TTC549 (cell line): Measurements from ENCODE around the gene EXOC7.
"Not testable (repeated sequence)": the region's sequence is repeated elsewhere in the genome, so short reads cannot be mapped to it uniquely, and the experiment has no call there.

Experiments used
- FAIRE-seq: peaks from 2 replicates; lab custom pipeline; 2012; peaks lifted over from hg19 to GRCh38; lab: Jason Lieb, UNC

EXOC7 gene

DNA sequence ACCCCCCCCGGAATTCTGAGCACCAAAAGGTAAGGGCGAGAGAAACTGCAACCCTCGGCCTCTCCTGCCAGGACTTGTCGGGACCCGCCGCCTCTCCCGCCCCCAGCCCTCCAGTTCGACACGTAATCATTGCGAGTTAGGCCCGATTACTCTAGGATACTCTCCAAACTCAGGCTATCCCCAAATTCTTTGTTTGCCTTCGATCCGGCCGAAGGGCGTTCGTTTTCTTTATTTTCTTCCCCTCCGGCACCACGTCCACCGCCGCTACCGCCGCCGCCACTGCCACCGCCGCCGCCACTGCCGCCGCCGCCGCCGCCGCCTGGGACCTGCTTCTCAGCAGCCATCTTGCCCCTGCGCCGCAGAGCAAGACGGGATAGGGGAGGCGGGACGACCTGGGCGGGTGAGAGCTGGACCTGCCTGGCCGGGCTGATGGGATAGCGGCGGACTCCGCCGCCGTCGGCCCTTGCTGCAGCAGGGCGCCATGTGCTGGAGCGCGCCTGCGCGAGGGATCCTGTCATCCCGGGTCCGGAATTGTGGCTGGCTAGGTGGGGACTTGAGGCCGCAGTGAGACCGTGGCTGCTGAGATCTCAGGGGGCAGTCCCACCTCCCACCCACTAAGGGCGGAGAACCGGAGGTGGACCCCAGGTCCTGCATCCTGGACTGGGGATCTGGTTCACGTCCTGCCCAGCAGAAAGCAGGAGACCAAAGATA is 31.3 kb downstream of the EXOC7 start, which contains the start of gene SRP68:
Gene SRP68 (minus strand): TSS at position 370 of the 711 bp plus-strand sequence. CDS start 26 bp downstream, at position 344.
- FAIRE-seq: no peak

DNA sequence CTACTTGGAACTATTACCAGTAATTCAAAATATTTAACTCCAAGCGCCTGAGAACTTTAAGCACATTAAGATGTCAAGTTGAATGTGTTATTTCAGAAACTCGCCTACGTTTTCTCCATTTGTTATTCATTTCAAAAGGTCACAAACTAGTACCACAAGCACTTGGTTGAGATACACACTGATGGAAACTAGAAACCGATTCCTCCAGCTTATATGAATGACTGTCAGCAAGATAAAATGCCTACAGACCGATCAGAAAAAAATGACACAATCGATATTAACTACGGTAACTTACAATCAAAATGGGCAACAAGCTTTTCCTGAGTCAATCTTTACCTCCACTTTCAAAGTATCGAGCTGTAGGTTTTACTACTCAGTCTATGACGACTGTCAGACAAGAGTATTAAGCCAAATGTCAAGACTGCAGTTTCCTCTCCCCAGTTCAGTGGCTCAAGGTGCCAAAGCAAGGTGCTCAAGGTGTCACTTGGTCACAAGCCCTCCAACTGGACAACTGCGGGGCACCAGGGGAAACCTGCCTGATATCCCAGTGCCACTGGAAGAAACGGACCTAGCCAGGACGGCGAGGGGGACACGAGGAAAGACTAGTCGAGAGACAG is 31.9 kb downstream of the EXOC7 start:
- FAIRE-seq: no peak

DNA sequence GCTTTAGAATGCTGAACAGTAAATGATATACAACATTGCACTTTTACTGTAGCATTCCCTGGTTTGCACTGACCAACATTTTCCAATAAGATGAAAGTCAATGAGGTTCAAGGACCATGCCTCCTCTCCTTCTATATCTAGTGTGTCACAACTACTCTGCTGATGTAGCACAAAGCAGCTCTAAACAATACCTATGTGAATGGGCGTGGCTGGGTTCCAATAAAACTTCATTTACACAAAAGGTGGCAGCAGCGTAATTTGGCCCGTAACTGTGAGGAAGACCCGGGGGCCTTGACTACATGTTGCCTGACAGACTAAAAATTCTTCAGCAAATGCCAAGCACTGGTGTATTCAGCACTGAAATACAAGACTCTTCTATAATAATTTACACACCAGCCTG is 37.8 kb downstream of the EXOC7 start:
- FAIRE-seq: no peak

DNA sequence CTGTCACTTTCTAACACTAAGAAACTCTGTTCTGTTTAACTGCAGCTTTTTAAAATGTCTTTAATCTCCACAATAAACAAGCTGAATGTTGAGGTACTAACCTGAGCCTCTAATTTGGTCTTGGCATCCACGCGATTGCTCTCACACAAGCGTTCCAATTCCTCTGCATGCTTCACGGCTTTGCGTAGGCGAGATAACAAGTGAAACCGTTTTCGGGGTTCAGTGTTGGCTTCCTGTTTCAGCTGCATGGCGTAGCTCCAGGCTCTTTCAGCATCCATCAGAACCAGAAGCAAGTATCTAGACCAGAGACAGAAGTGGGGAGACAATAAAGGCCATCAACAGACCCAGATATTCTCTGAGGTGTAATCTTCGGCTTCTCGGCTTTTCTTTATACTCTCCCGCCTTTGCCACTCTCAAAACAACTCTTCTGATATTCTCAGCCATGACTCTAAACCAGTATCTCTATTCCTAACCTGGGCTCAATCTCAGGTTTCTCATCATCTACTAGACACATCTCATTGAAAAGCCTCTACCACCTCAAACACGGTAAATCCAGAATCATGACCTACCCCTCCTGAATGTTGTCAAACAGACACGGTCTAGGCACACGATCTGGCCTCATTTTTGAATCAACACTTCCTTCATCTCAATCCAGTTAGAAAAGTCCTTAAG is 39.6 kb downstream of the EXOC7 start:
- no peak for FAIRE-seq

DNA sequence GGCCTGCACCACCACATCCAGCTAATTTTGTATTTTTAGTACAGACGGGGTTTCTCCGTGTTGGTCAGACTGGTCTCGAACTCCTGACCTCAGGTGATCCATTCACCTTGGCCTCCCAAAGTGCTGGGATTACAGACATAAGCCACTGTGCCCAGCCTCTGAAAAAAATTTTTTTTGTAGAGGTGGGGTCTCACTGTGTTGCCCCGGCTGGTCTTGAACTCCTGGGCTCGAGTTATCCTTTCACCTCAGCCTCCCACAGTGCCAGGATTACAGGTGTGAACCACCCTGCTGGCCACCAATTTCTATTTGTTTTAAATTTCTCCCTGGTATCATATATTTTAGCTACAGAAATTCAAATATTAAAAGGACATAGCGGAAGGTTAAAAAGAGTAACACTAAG is 45.3 kb downstream of the EXOC7 start:
- FAIRE-seq: not testable (repeated sequence)

DNA sequence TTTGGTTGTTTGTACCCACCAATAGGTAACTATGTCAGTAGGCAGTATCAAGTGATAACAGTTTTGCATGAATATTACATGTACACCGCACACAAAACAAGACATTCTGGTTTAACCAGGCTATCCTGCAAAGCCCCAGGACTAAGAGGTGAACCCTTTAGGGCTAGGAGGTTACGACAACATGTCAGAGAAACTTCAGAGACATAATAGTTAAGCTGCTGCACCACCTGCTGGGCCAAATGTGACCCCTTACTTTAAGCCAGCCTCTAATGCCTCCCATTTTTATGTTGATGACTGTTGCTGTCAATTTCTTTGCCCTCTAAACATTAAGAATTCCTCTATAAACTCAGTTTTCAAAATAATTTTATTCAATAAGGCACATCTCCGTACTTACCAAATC is 46.7 kb downstream of the EXOC7 start:
- FAIRE-seq: no peak

DNA sequence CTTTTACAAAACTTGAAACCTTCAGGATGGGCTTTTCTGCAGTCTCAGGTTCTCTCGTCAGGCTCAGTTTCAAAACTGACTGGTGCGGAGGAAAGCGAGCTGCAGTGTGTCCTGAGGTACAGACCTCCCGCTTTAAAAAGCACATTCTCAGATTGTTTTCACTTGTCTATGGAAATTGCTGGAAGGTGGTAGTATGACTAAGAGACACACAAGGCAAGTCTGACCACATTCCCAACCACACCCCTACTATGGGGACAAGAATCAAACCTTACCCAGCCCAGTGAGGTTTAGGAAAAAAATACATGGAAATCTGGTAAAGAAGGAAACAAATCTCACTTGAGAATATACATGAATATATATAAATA is 49.5 kb downstream of the EXOC7 start:
- no peak for FAIRE-seq

DNA sequence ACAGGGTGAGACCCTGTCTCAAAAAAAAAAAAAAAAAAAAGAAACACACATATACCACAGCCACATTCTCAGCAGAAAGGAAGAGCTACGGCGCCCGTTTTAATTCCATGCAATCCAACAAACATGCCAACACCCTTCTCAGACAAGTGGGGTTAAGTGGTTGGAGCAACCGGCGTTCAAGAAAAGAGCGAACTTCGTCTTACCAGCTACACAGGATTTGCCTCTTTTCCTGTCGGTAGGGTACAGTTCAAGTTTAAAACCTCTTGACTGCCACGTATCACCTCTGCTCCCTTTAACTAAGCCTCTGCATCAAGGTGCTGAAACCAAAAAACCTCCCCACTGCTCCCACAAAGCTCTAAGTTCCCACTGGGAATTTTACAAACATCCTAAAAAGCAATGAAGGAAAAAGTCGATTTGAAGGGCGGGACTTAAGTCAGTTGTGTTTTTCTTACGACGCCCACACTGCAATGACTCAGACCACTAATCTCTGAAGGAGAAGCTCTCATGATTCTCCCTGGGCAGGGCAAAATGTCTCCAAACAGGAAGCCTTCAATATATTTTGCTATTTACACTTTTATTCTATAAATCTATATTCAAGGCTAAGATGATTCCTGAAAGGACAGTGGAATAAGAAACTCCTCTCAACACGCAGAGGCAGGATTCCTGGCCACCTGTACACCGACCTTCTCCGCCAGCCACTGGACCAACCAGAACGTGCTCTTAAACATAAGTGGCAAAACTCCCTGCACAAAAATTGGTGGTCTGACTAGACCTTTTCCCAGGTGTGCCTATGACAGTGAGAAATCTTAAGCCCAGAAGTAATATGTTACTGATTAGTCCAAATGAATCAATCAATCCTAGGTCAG is 50.1 kb downstream of the EXOC7 start:
- FAIRE-seq: no peak

DNA sequence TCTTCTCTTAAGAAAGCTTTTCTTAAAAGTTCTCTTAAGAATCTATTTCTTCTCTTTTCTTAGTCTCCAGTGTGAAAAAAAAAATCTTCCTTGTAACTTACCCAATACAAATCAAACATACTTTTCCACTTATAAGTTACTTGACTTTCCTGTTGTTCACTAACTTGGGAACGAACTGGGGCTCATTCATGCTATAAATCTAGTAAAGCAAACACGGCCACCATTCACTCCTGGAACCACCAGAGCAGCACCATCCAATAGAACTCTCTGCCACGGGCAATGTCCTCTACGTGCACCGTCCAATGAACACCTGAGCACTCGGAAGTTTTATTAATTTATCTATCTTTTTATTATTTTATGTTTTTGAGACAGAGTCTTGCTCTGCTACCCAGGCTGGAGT is 52.0 kb downstream of the EXOC7 start:
- no peak for FAIRE-seq

DNA sequence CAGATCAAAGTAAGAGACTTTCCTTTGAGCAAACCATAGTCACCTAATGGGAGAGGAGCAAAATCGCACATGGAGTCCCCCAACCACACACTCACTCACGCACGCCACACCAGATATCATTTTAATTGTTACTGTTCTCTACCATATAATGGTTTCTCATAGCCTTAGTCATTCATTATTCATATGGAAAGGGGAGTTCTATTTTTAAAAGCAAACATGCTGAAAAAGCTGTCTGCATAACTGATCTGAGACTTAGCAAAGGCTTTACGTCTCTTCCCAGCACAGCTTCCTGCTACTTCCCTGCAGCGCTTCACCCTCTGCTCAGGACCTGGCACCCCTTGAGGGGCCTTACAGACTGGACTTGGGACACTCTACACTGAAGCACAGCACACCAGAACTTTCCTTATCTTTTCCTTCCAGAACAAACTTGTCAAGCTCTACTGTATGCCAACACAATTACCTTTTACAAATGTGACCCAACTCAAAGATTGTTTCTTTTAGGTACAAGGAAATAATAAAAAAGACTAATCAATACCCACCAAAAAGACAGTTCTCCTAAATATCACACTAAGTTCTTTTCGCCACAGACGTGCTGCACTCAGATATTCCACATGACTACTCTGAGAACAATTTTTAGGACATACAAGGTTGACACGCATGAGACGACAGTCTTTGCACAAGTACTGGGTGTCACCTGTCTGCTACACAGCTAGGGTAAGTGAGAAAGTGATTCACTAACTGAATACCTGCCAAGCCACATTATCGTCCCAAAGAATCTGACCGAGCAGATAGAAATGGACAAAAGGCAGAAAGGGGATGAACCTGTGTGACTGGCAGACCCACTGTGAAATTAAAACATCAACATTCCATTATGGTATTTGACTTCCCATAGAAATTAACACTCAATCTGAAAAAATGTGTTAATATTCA is 52.8 kb downstream of the EXOC7 start:
- FAIRE-seq: no peak

DNA sequence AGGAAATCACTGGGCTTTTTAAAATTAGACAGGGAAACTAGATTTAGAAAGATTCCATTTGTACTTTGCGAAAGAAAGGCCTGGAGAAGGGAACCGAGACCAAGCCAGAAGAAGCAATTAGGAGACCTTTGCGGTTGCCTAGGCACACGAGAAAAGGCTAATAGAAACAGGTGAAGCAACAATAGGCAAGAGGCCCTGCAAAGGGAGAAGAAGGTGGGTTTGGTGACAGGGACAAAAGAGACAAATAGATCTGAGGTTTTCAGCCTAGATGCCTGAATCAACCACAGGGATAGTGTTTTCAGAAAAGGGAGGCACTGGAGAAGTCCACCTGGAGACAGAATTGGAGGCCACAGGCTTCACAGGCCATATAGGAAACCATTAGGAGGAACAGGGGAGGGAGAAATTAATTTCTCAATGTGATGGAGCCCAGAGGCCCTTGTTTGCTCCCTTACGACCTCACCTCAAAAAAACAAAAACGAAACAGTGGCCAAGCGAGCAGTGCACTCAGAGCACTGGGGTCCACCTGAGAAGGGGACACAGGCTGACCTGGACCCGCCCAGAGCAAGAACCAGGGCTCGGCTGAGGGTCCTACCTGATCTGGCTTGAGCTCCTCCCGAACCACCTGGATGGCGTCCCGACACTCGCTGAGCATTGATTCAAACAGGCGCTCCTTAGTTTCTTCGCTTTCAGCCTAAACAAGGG is 53.6 kb downstream of the EXOC7 start:
- no peak for FAIRE-seq

DNA sequence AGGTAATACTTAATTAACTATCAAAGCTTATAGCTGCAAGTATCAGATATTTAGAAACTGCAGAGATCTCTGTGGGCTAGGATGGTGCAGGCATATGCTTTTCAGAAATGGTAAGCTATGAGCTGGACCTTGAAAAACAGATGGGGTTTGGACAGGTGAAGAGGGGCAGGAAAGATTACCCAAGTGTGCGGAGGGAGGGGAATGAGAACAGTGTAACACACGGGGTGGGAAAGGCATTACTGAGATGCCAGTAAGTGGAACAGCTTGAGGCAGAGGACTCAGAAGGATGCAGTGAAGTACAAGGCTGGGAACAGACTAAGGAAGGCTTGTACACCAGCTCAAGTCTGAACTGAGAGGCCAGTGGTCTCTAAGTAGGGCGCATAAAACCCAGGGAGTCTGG is 54.3 kb downstream of the EXOC7 start:
- FAIRE-seq: no peak

DNA sequence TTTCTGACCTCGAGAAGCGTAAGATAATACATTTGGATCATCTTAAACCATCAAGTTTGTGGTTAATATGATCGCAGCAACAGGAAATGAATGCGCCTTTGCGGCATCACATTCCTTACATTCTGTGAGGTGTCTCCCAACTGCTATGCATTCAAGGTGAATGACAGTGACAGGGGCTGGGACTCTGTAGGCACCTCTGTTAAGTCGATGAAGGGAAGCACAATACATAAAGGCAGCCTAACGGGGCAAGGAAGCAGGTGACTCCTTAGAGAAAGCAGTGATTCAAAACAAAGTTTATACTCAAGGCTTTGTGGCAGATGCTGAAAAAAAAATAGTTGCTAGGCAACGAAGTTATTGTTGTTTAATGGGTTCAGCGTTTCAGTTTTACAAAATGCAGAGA is 54.9 kb downstream of the EXOC7 start:
- FAIRE-seq: no peak

DNA sequence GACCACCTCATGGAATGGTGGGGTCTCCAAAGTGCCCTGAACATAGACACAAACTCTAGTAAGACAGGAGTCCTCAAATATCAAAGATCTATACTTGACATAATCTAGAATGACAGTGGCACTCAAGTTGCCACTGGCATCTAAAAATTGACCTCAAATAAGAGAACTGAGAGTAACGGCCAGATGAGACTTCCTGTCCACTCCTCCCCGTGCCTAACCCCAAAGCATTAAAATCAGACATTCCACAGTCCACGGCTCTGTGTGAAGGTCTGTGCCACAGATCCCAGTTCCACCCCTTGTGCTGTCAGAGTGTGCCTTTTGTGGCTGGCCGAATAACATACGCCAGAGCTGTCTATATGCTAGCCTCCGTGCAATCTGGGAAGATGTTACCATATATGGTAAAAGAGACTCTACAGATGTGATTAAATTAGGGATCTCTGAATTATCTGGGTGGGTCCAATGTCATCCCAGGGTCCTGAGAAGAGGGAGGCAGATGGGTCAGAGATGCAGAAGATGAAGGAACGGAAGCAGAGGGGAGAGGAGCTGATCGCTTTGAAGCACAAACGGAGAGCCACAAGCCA is 55.5 kb downstream of the EXOC7 start:
- FAIRE-seq: no peak

DNA sequence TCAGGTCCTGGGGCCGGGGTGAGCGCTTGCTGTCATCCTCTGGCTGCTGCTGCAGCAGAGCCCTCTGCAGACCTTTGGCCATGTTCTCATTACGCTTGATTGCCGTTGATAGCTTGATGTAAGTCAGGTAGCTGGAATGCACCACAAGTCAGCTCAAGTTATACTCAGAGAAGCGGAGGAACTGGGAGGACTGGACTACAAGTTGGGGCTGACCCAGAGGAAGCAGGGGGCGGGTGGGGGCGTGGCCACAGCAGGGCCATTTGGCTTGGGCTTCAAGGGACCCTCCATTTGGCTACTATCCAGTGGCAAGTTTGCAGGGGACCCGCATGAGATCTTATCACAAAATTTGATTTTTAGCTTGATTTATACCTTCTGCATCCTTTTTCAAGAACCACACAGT is 57.5 kb downstream of the EXOC7 start:
- FAIRE-seq: no peak

DNA sequence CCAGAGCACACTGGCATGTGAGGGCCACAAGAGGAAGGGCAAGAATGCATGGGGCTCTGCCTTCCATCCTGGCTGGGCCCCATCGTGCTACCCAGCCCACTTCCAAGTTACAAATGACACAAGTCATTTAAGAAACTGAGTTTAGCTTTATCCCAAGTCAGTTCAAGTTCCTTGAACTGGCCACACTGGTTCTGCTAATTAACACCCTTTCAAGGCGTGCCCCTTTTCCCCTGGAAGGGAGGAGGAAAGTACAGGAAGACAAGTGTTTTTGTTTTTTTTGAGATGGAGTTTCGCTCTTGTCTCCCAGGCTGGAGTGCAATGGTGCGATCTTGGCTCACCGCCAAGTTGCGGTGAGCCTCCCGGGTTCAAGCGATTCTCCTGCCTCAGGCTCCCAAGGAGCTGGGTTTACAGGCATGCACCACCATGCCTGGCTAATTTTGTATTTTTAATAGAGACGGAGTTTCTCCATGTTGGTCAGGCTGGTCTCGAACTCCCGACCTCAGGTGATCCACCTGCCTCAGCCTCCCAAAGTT is 59.0 kb downstream of the EXOC7 start:
- FAIRE-seq: not testable (repeated sequence)

DNA sequence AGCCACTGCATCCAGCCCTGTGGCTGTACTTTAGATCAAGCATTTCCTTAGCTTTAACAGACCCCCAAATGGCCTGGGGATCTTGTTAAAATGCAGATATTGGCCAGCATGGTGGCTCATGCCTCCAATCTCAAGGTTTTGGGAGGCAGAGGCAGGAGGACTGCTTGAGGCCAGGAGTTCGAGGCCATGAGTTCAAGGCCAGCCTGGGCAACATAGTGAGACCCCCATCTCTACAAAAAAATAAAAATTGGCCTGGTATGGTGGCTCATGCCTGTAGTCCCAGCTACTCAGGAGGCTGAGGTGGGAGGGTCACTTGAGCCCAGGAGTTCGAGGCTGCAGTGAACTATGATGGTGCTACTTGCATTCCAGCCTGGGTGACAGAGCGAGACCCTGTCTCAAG is 60.7 kb downstream of the EXOC7 start:
- not testable (repeated sequence) for FAIRE-seq

DNA sequence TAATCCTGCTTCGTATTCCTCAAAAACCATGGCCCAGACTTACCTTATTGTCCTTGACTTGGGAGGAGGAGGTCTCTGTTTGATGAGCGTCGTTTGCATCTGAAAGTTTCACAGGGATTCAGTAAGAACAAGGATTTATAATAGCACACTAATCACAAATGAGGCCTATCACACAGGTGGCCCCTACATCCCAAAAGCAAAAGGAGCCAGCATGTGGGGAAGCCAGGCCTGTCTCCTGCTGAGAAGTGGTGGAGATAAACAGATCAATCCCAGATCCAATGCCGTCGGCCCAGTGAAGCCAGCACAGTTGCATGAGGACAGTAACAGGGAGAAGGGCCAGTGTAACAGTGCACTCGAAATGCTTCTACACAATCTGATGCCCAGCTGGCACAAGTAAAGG is 63.2 kb downstream of the EXOC7 start:
- no peak for FAIRE-seq

DNA sequence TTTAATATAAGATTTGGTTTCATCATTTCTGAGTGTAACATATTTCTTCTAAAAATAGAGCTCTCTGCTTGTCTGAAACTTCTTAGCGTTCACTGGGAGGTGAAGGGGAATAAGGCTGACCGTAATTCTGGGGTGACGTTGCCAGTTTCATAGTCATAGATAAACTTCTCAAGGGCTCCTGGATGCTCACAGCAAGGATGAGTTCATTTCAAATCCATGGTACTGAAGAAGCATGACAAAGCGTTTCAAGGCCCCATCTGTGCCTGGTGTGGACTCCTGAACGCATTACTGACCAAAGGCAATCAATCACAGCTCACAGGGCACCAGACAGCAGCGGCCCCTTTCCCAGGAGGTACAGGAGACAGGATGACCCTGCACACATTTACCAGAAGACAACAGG is 64.5 kb downstream of the EXOC7 start:
- no peak for FAIRE-seq

DNA sequence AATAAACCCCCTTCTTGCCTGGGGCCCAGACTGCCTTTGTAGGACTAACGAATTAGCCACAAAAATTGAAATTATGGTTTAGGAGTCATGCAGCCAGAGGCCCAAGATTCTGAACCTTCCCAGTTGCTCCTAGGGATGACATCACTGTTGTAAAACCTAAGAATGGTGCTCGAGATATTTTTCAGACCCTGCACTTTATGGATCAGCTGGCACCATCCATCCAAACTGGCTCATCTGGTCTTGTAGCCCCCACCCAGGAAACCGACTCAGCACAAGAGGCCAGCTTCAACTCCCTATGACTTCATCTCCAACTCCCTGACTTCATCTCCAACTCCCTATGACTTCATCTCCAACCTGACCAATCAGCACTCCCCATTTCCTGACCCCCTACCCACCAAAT is 65.5 kb downstream of the EXOC7 start:
- no peak for FAIRE-seq
